ENCODE data around the gene PIEZO1. TPM values are rescaled to one million over a fixed set of nuclear protein-coding genes. Genes with fewer than 3 reads are reported as not detected.

Gene PIEZO1
- total and polyA plus RNA-seq, 10 of the 15 experiments (the other 5 are each of a cell fraction or from before 2014, with no cell fraction given): 1.3 to 169 (median 33.4) TPM

DNA sequence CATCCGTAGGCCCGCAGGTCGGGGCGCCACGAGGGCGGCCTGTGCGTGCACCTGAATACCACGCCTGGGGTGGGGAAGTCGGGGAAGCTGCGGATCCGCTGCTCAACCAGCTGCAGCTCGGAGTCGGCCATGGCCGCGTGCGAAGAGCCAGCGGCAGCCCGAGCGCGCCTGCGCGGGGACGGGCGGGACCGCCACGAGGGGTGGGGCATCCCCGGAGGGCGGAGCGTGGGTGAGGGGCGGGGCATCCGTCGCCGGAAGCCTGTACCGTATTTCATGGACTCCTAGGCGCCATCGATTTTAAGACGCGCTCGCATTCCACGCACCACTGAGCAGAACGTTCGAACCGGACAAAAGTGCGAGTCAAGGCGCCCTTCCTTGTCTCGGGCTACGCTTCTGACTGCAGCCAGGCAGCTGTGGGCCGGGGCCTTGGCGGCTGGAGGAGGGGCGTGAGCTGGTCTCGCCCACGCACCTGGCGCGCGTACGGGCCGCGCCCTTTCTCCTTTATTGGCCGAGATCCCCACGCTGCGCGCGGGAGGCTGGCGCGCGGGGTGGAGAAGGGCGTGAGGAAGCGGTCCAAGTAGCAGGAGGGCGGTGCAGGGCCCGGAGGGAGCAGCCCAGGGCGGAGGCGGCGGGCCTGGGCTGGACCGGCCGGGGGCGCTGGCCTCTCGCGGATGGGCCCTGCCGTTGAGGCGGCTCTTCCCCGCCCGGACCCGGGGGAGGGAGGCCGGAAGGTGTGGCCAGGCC lies 26.9 kb upstream of the PIEZO1 start, which contains the start of gene APRT (continued):
- TF ChIP-seq PAX5 (IDR thresholded peaks at IDR 0.05; ENCODE audit: borderline replicate concordance, low read depth, low read length) (peak; percentile 98), EGR1 (IDR thresholded peaks at IDR 0.05; ENCODE audit: borderline replicate concordance in 1 of 2, low read depth in 2 of 2, low read length in 2 of 2) (peak in 1 of 2 experiments; percentile 93; a peak in 2 of 3 replicates), MYC (IDR thresholded peaks at IDR 0.05; ENCODE audit: insufficient read depth, insufficient read length, insufficient replicate concordance, low read length, severe bottlenecking) (peak; percentile 85), ZNF384 (IDR thresholded peaks at IDR 0.05; ENCODE audit: borderline replicate concordance, low read depth, low read length) (no peak), POLR2A (IDR thresholded peaks at IDR 0.05; ENCODE audit: low read depth, low read length) (peak; percentile 91), BCL11A (IDR thresholded peaks at IDR 0.05; ENCODE audit: low read depth, low read length) (no peak), ZNF24 (IDR thresholded peaks at IDR 0.05) (0 out of 2 replicates have a peak, but pooled peaks have one; percentile 9), BACH1 (IDR thresholded peaks at IDR 0.05; ENCODE audit: borderline replicate concordance) (peak; percentile 90), NFXL1 (IDR thresholded peaks at IDR 0.05; ENCODE audit: borderline replicate concordance) (no peak), RUNX3 (IDR thresholded peaks at IDR 0.05; ENCODE audit: low read length) (no peak), SMAD5 (IDR thresholded peaks at IDR 0.05; ENCODE audit: low read depth) (peak; percentile 48), RFX5 (IDR thresholded peaks at IDR 0.05; ENCODE audit: low read depth, low read length) (no peak), CTCF (IDR thresholded peaks at IDR 0.05 in 2 of 3, conservative IDR thresholded peaks at IDR 0.05 in 1 of 3; ENCODE audit: control insufficient read depth in 2 of 3, extremely low read depth in 1 of 3, insufficient read depth in 1 of 3, low read depth in 3 of 3, low read length in 3 of 3) (peak in 2 of 3 experiments; percentile 39 to 56; a peak in 3 of 6 replicates), USF1 (IDR thresholded peaks at IDR 0.05; ENCODE audit: borderline replicate concordance, extremely low read length, insufficient read depth, low read depth, low read length) (peak; percentile 19), NRF1 (conservative IDR thresholded peaks at IDR 0.05; ENCODE audit: low read depth, low read length) (peak; percentile 68)
- TF ChIP-seq, protein P1, sequence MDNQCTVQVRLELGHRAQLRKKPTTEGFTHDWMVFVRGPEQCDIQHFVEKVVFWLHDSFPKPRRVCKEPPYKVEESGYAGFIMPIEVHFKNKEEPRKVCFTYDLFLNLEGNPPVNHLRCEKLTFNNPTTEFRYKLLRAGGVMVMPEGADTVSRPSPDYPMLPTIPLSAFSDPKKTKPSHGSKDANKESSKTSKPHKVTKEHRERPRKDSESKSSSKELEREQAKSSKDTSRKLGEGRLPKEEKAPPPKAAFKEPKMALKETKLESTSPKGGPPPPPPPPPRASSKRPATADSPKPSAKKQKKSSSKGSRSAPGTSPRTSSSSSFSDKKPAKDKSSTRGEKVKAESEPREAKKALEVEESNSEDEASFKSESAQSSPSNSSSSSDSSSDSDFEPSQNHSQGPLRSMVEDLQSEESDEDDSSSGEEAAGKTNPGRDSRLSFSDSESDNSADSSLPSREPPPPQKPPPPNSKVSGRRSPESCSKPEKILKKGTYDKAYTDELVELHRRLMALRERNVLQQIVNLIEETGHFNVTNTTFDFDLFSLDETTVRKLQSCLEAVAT (IDR thresholded peaks at IDR 0.05): no peak
- TF ChIP-seq, protein P2, sequence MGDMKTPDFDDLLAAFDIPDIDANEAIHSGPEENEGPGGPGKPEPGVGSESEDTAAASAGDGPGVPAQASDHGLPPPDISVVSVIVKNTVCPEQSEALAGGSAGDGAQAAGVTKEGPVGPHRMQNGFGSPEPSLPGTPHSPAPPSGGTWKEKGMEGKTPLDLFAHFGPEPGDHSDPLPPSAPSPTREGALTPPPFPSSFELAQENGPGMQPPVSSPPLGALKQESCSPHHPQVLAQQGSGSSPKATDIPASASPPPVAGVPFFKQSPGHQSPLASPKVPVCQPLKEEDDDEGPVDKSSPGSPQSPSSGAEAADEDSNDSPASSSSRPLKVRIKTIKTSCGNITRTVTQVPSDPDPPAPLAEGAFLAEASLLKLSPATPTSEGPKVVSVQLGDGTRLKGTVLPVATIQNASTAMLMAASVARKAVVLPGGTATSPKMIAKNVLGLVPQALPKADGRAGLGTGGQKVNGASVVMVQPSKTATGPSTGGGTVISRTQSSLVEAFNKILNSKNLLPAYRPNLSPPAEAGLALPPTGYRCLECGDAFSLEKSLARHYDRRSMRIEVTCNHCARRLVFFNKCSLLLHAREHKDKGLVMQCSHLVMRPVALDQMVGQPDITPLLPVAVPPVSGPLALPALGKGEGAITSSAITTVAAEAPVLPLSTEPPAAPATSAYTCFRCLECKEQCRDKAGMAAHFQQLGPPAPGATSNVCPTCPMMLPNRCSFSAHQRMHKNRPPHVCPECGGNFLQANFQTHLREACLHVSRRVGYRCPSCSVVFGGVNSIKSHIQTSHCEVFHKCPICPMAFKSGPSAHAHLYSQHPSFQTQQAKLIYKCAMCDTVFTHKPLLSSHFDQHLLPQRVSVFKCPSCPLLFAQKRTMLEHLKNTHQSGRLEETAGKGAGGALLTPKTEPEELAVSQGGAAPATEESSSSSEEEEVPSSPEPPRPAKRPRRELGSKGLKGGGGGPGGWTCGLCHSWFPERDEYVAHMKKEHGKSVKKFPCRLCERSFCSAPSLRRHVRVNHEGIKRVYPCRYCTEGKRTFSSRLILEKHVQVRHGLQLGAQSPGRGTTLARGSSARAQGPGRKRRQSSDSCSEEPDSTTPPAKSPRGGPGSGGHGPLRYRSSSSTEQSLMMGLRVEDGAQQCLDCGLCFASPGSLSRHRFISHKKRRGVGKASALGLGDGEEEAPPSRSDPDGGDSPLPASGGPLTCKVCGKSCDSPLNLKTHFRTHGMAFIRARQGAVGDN (IDR thresholded peaks at IDR 0.05): 0 out of 2 replicates have a peak, but pooled peaks have one; percentile 27

Data from GM12878 (cell line).